Measurements from ENCODE around the gene PLD5.
"Not testable (repeated sequence)": the region's sequence is repeated elsewhere in the genome, so short reads cannot be mapped to it uniquely, and the experiment has no call there.

PLD5 gene

GRCh38 chr1:242219905-242220304 is 304.6 kb downstream of the PLD5 start:
- no peak overlapping the region for H3K27ac ChIP-seq (ENCODE audit: low read length)
- no peak overlapping the region for H3K4me2 ChIP-seq (ENCODE audit: low read depth, low read length)
- no peak overlapping the region for H2AFZ ChIP-seq (ENCODE audit: low read length)
- H4K20me1 ChIP-seq (ENCODE audit: insufficient read depth, low read length) = no peaks in the 10 kb centered on the region
- H3K4me3 ChIP-seq (ENCODE audit: low read length) = no peak overlapping the region
- H3K79me2 ChIP-seq (ENCODE audit: low read length) = no peaks in the 10 kb centered on the region
- H3F3A ChIP-seq (ENCODE audit: insufficient read depth, low read length) = no peaks in the 10 kb centered on the region
- no peak for TF ChIP-seq CTCF (IDR thresholded peaks at IDR 0.05; ENCODE audit: low read length)
- TF ChIP-seq EZH2phosphoT487 (IDR thresholded peaks at IDR 0.05; ENCODE audit: low read length) = no peak
- TF ChIP-seq EZH2 (optimal IDR thresholded peaks at IDR 0.05; ENCODE audit: low read depth, low read length) = no peak
- no peaks in the 10 kb centered on the region for H3K9me3 ChIP-seq (replicated peaks; ENCODE audit: insufficient read depth, low read length)
- H3K9me2 ChIP-seq (replicated peaks; ENCODE audit: insufficient read depth, low read length) = no peaks in the 10 kb centered on the region
- no peak overlapping the region for H3K9ac ChIP-seq (ENCODE audit: low read length)
- no peak for DNase-seq
- no peaks in the 10 kb centered on the region for H3K4me1 ChIP-seq (ENCODE audit: low read length)
- no peaks in the 10 kb centered on the region for H3K27me3 ChIP-seq (replicated peaks; ENCODE audit: insufficient read depth, low read length)
- H3K36me3 ChIP-seq (replicated peaks; ENCODE audit: insufficient read depth, low read length) = no peaks in the 10 kb centered on the region

DNA sequence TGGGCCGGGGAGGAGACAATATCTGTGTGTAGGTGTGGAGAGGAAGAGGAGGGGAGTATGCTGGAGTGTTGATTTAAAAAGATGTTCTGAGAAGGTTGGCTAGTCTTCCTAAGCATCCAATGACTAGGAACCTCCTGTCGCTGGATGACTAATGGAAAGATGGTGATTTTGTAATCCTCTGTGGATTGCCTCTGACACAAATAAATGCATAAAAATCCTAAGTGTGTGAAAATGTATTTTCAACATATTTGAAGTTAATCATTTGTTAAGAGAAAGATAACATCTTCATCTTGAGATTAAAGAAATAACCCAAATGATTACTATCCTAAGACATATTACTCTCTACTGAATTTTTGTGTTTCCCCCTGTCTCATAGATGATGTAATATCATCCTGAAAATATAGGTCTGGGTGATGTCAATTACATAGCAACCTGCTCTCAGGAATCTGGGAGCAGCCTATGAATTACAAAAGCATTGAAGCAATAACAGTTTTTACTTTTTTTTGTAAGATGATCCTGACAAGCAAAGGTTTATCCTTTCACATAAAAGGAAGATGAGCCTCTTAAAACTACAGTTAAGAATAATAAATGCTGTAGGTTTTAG is 305.1 kb downstream of the PLD5 start:
- H3F3A ChIP-seq (ENCODE audit: insufficient read depth, low read length) = no peaks in the 10 kb centered on the region
- no peak for TF ChIP-seq EZH2phosphoT487 (IDR thresholded peaks at IDR 0.05; ENCODE audit: low read length)
- TF ChIP-seq CTCF (IDR thresholded peaks at IDR 0.05; ENCODE audit: low read length) = no peak
- TF ChIP-seq EZH2 (optimal IDR thresholded peaks at IDR 0.05; ENCODE audit: low read depth, low read length) = no peak
- H3K4me3 ChIP-seq (ENCODE audit: low read length) = no peak overlapping the region
- H3K9me2 ChIP-seq (replicated peaks; ENCODE audit: insufficient read depth, low read length) = no peaks in the 10 kb centered on the region
- no peaks in the 10 kb centered on the region for H3K36me3 ChIP-seq (replicated peaks; ENCODE audit: insufficient read depth, low read length)
- no peak overlapping the region for H3K9ac ChIP-seq (ENCODE audit: low read length)
- H3K4me1 ChIP-seq (ENCODE audit: low read length) = no peaks in the 10 kb centered on the region
- no peaks in the 10 kb centered on the region for H4K20me1 ChIP-seq (ENCODE audit: insufficient read depth, low read length)
- H2AFZ ChIP-seq (ENCODE audit: low read length) = no peak overlapping the region
- no peaks in the 10 kb centered on the region for H3K27me3 ChIP-seq (replicated peaks; ENCODE audit: insufficient read depth, low read length)
- no peak overlapping the region for H3K4me2 ChIP-seq (ENCODE audit: low read depth, low read length)
- no peak overlapping the region for H3K27ac ChIP-seq (ENCODE audit: low read length)
- no peak for DNase-seq
- no peaks in the 10 kb centered on the region for H3K9me3 ChIP-seq (replicated peaks; ENCODE audit: insufficient read depth, low read length)
- no peaks in the 10 kb centered on the region for H3K79me2 ChIP-seq (ENCODE audit: low read length)

- TF ChIP-seq CTCF (IDR thresholded peaks at IDR 0.05; ENCODE audit: low read length) = no peak
- no peak for TF ChIP-seq EZH2 (optimal IDR thresholded peaks at IDR 0.05; ENCODE audit: low read depth, low read length)
- no peak for TF ChIP-seq EZH2phosphoT487 (IDR thresholded peaks at IDR 0.05; ENCODE audit: low read length)
- Histone ChIP-seq H3K27ac (ENCODE audit: low read length) (no peak overlapping the region), H3F3A (ENCODE audit: insufficient read depth, low read length) (no peaks in the 10 kb centered on the region), H3K79me2 (ENCODE audit: low read length) (no peaks in the 10 kb centered on the region), H4K20me1 (ENCODE audit: insufficient read depth, low read length) (no peaks in the 10 kb centered on the region), H3K9me3 (replicated peaks; ENCODE audit: insufficient read depth, low read length) (no peaks in the 10 kb centered on the region), H2AFZ (ENCODE audit: low read length) (no peak overlapping the region), H3K4me3 (ENCODE audit: low read length) (no peak overlapping the region), H3K36me3 (replicated peaks; ENCODE audit: insufficient read depth, low read length) (no peaks in the 10 kb centered on the region), H3K9me2 (replicated peaks; ENCODE audit: insufficient read depth, low read length) (no peaks in the 10 kb centered on the region), H3K4me1 (ENCODE audit: low read length) (no peaks in the 10 kb centered on the region), H3K9ac (ENCODE audit: low read length) (no peak overlapping the region), H3K4me2 (ENCODE audit: low read depth, low read length) (no peak overlapping the region), H3K27me3 (replicated peaks; ENCODE audit: insufficient read depth, low read length) (no peaks in the 10 kb centered on the region)
- no peak for DNase-seq
Observed at GRCh38 chr1:242216368-242216767, 308.1 kb downstream of the PLD5 start.

DNA sequence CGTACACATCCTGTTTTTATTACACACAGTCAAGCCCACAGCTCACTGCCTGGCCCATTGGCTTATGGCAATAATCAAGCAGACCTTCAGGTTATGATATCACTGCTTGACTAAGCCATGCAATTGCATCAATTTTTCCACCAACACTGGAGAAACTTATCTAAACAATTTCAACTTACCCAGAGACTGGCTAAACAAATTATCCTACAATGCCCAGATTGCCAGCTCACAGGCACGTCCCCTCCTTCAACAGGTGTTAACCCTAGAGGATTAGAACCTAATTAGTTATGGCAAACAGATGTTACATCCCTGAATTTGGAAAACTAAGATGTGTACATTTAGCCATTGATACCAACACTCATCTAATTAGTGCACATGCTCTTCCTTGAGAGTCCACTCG is 310.0 kb downstream of the PLD5 start:
- H3K36me3 ChIP-seq (replicated peaks; ENCODE audit: insufficient read depth, low read length) = not testable (repeated sequence)

GRCh38 chr1:242212961-242213360 is 311.5 kb downstream of the PLD5 start:
- H3K4me1 ChIP-seq (ENCODE audit: low read length); H2AFZ ChIP-seq (ENCODE audit: low read length); H3K4me3 ChIP-seq (ENCODE audit: low read length); H3K27me3 ChIP-seq (replicated peaks; ENCODE audit: insufficient read depth, low read length); H3K4me2 ChIP-seq (ENCODE audit: low read depth, low read length); H3K27ac ChIP-seq (ENCODE audit: low read length); H3K9me2 ChIP-seq (replicated peaks; ENCODE audit: insufficient read depth, low read length); H3K9ac ChIP-seq (ENCODE audit: low read length); H3F3A ChIP-seq (ENCODE audit: insufficient read depth, low read length); H3K9me3 ChIP-seq (replicated peaks; ENCODE audit: insufficient read depth, low read length); H4K20me1 ChIP-seq (ENCODE audit: insufficient read depth, low read length); H3K36me3 ChIP-seq (replicated peaks; ENCODE audit: insufficient read depth, low read length); DNase-seq; H3K79me2 ChIP-seq (ENCODE audit: low read length): not testable (repeated sequence)

More for the DNA sequence above, 310.0 kb downstream of the PLD5 start:
- not testable (repeated sequence) for H3K4me2 ChIP-seq (ENCODE audit: low read depth, low read length); H3F3A ChIP-seq (ENCODE audit: insufficient read depth, low read length); H3K9me2 ChIP-seq (replicated peaks; ENCODE audit: insufficient read depth, low read length); H3K9ac ChIP-seq (ENCODE audit: low read length); DNase-seq; H3K4me1 ChIP-seq (ENCODE audit: low read length); H2AFZ ChIP-seq (ENCODE audit: low read length); H3K4me3 ChIP-seq (ENCODE audit: low read length); H3K9me3 ChIP-seq (replicated peaks; ENCODE audit: insufficient read depth, low read length); H4K20me1 ChIP-seq (ENCODE audit: insufficient read depth, low read length); H3K27me3 ChIP-seq (replicated peaks; ENCODE audit: insufficient read depth, low read length); H3K79me2 ChIP-seq (ENCODE audit: low read length); H3K27ac ChIP-seq (ENCODE audit: low read length)

All from MM.1S (cell line).